Large intestine (tissue), 3 donors: ENCODE measurements around the gene TMEM247. TPM values are rescaled to one million over a fixed set of nuclear protein-coding genes. Genes with fewer than 3 reads are reported as not detected.

Source experiments
- DNase-seq, 2 donors: peaks; one replicate each; pipeline versions ENCODE4 v3.0.0 to v3.0.0-alpha.2; 2013
- H3K27ac ChIP-seq: one replicate; pipeline ENCODE4 v1.5.1; 2013; ENCODE audit warnings: low read length
- H3K27me3 ChIP-seq: 2 replicates; pipeline ENCODE4 v1.6.1; 2013; ENCODE audit warnings: low read length; ENCODE audit not compliant: control insufficient read depth, insufficient read depth
- H3K36me3 ChIP-seq: 2 replicates; pipeline ENCODE4 v1.6.1; 2013; ENCODE audit warnings: low read length; ENCODE audit not compliant: control insufficient read depth, insufficient read depth
- H3K4me1 ChIP-seq: one replicate; pipeline ENCODE4 v1.6.1; 2013; ENCODE audit warnings: low read length; ENCODE audit not compliant: control insufficient read depth, insufficient read depth
- H3K4me3 ChIP-seq: one replicate; pipeline ENCODE4 v1.5.1; 2013; ENCODE audit warnings: low read length
- H3K9me3 ChIP-seq: one replicate; pipeline ENCODE4 v1.6.1; 2013; ENCODE audit warnings: mild to moderate bottlenecking, low read depth, low read length, moderate library complexity; ENCODE audit not compliant: control insufficient read depth
- WGBS: methylation state at CpG from one replicate; pipeline ENCODE4 v1.1.5; 2013; ENCODE audit warnings: low lambda C conversion rate; ENCODE audit not compliant: insufficient coverage; 5-methylcytosine and 5-hydroxymethylcytosine counted together
- polyA plus RNA-seq: library from polyadenylated mRNA; unstranded; fragments of 120-200 nt; gene quantifications from one replicate; pipeline ENCODE4 v1.2.1, GENCODE V29; 2013

TMEM247 gene
- polyA plus RNA-seq, 1 donor, result not detected

DNA sequence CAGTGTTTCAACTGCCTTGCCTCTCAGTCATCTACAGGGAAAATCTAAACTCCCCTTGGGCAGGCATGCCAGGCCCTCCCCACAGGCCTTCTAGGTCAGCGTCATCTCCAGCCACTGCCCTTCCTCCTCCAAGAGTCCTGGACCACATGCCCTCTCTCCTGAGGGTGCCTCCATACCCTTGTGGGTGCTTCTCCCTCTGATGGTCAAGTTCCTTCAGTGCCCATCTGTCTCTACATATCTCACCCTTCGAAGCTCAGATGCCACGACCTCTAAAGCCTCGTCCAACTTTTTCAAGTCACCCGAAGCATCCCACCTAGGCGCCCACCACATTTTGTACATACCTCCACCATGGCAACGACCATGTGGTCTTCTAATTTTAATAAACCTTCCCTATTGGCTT is 22.6 kb upstream of the TMEM247 start:
- no peak overlapping the region for H3K4me3 ChIP-seq
- no peak for DNase-seq
- peaks cover 7% of the 10 kb centered on the region for H3K4me1 ChIP-seq
- H3K36me3 ChIP-seq, result no peaks in the 10 kb centered on the region
- WGBS, result no CpG with 5 or more reads among the region's 7 CpGs
- H3K9me3 ChIP-seq, result no peaks in the 10 kb centered on the region
- no peak overlapping the region for H3K27ac ChIP-seq
- H3K27me3 ChIP-seq, result no peaks in the 10 kb centered on the region

DNA sequence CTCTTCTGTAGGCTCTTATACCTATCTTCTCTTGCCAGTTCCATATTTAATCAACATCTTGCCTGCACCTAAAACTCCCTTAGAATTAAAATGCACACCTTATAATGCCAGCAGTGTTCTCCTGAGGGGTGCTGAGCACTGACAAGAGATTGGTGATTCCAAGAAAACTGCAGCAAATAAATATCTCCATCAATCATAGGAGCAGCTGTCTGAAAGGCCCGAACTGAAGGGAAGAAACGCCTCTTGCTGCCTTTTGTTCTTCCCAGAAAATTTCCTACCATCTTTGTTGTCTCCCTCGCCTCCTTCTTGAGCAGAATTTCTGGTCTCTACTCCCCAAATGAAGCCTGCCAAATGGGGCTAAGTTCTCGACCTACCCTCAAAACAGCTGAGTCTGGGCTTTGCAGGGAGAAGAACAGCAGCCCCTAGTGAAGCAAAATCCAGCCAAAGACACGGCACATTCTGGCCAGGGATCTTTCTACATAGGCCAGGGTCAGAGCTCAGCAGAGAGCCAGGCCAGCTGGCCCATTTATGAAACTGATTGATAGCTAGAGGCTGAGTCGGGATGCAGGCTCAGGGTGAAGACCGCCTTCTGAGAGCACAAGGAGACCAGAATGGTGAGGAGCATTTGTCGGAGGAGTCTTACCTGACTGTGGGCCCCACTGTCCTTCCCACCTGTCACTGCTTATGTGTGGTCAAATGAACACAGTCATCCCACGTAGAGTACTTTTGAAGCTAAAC is 20.4 kb upstream of the TMEM247 start:
- WGBS, result no CpG with 5 or more reads among the region's 9 CpGs
- Histone ChIP-seq H3K27ac (no peak overlapping the region), H3K36me3 (no peaks in the 10 kb centered on the region), H3K27me3 (no peaks in the 10 kb centered on the region), H3K9me3 (no peaks in the 10 kb centered on the region), H3K4me3 (no peak overlapping the region), H3K4me1 (peaks cover 7% of the 10 kb centered on the region)
- no peak for DNase-seq

DNA sequence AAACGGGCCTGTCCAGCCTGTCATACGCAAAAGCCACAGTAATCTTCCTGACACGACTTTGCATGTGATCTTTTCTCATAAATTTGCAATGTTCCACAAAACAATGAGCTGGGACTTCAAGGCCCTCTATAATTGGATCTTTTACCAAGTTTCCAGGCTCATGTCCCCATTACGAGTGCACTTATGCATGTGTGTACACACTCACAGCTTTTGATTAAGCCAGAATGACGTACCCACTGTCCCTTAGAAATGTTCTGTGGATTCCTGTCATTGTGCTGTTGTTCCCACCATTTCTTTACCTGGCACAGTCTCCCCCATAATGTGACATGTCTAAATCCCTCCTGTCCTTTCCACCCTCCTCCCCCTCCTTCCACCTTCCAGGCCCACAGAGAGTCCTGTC is 19.7 kb upstream of the TMEM247 start:
- Histone ChIP-seq H3K27me3 (no peaks in the 10 kb centered on the region), H3K4me3 (no peak overlapping the region), H3K36me3 (no peaks in the 10 kb centered on the region), H3K27ac (no peak overlapping the region), H3K9me3 (no peaks in the 10 kb centered on the region), H3K4me1 (peaks cover 7% of the 10 kb centered on the region)
- WGBS, result 73% methylated on average over 3 of the region's 5 CpGs
- no peak for DNase-seq

DNA sequence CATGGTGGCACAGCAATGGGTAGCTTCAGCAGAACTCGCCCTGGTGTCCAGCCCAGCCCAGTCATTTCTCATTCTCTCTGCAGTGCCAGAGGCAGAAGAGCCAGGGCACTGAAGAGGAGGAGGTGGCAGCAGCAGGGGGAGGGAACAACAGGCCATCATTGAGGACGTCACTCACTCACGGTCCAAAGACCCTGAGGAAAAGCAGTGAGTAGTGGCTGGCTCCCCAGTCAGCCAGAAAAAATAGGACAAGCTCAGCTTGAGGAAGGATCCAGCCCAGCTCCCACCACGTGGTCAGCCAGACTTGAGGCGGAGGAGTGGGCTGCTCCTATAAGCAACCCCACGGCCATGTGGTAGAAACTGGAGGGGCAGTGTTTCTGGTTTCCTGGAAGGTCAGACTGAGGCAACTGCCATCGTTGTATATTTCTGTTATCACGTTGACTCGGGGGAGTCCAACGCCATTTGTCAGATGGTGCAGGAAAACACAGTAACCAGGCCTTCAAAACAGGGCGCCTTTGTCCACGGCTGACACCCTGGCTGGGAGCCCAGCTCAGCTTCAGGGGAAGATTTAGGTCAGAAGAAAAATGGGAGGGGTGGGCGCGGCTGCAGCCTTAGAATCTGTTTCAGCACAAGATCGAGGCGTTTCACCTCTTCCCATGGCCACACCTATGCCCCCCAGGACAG is 19.0 kb upstream of the TMEM247 start:
- H3K4me3 ChIP-seq, result no peak overlapping the region
- no peaks in the 10 kb centered on the region for H3K36me3 ChIP-seq
- no peak overlapping the region for H3K27ac ChIP-seq
- WGBS, result no CpG with 5 or more reads among the region's 16 CpGs
- peaks cover 7% of the 10 kb centered on the region for H3K4me1 ChIP-seq
- no peaks in the 10 kb centered on the region for H3K9me3 ChIP-seq
- DNase-seq, result peak; percentile 29 to 44
- no peaks in the 10 kb centered on the region for H3K27me3 ChIP-seq

DNA sequence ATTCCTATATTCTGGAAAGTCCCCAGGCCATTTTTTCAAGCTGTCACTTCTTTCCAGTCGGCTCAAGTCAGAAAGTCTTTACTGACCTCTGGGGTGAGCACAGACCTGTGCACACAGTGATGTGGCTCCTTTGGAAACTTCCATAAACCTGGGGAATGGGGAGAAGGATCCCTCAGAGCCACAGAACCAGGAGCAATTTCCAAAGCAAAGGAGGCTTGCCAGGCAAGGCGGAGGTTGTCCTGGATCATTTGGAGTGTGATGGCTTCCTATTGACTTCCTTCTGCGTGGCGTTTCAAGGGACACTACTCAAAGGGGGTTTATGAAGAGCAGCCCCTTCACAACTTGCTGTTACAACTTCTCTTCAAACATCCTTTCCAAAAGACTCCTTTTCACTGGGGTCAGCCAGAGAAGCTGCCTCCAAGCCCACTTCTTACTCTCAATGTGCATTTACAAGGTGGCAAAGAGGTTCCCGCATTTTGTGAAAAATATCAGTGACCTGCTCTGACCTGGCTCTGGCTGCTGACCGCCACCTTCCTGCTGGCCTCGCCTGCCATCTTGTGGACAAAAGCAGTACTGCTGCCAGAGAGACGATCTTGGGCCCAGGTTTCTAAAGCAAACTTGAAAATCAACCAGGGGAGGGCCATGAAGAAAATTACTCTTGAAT is 18.2 kb upstream of the TMEM247 start:
- Histone ChIP-seq H3K4me1 (peaks cover 7% of the 10 kb centered on the region), H3K4me3 (no peak overlapping the region), H3K27ac (no peak overlapping the region), H3K27me3 (no peaks in the 10 kb centered on the region), H3K36me3 (no peaks in the 10 kb centered on the region), H3K9me3 (no peaks in the 10 kb centered on the region)
- DNase-seq, result peak; percentile 47 to 48
- WGBS, result no CpG with 5 or more reads among the region's 8 CpGs

DNA sequence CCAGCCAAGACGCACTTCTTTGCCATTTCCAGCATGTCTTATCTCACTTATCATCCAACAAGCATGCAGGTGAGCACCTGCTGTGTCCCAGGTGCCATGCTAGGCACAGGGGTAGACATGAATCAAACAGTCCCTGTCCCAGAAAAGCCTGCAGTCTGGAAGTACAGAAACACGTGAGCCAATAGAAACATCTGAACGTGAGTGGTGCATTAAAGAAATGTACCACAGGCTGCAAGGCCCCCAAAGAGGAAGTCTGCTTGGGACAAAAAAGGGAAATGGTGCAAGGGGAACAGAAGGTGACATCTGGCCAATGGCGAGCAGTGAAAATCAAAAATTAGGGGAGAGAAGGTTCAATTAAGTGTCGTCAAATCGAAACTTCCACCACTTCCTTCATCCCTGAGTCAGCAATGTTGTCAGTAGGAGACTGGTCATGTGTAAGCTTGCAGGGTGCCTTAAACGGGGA is 17.6 kb upstream of the TMEM247 start:
- H3K36me3 ChIP-seq, result no peaks in the 10 kb centered on the region
- 10% methylated on average over 2 of the region's 7 CpGs for WGBS
- DNase-seq, result no peak
- no peaks in the 10 kb centered on the region for H3K9me3 ChIP-seq
- no peaks in the 10 kb centered on the region for H3K27me3 ChIP-seq
- H3K4me3 ChIP-seq, result no peak overlapping the region
- H3K27ac ChIP-seq, result no peak overlapping the region
- peaks cover 7% of the 10 kb centered on the region for H3K4me1 ChIP-seq

DNA sequence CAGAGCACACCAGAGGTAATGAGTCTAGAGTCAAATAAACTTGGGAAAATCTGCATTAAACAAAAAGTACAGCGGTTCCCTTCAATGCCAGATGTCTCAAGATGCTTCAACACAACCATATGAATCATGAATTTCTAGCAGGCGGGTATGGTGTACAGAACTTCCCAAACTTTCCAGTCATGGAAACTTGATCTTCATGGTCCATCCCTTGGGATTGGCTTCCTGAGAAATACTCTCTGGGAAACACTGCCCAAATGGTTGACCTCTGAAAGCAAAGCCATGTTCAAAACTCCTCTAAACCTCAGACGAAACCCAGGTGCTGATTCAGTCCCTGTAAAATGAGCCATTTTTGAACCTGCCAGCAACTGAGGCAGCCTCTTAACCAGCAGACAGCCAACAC is 16.4 kb upstream of the TMEM247 start:
- H3K27ac ChIP-seq, result no peak overlapping the region
- WGBS, result 100% methylated on average over 1 of the region's 3 CpGs
- H3K36me3 ChIP-seq, result no peaks in the 10 kb centered on the region
- DNase-seq, result no peak
- peaks cover 7% of the 10 kb centered on the region for H3K4me1 ChIP-seq
- H3K4me3 ChIP-seq, result no peak overlapping the region
- H3K27me3 ChIP-seq, result no peaks in the 10 kb centered on the region
- H3K9me3 ChIP-seq, result no peaks in the 10 kb centered on the region

DNA sequence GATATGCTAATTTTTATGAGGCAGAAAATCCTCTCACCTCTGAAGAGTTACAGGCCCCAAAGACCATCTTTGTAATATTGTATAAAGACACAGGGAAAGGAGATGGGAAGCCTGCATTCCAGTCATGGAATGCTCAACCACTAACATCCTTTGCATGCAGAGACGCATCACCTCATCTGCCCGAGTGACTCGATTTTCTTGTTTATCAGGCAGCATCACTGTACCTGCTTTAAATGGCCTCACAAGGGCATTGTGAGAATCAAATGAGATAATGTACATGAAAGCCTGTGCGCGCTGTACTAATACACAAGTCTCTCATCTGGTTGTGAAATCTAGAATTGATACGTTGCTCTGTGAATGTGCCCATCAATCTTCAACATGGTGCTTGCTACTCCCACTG is 10.2 kb upstream of the TMEM247 start:
- H3K36me3 ChIP-seq, result no peaks in the 10 kb centered on the region
- H3K27me3 ChIP-seq, result peaks cover 2% of the 10 kb centered on the region
- H3K27ac ChIP-seq, result no peak overlapping the region
- DNase-seq, result no peak
- H3K4me3 ChIP-seq, result no peak overlapping the region
- no CpG with 5 or more reads among the region's 6 CpGs for WGBS
- no peaks in the 10 kb centered on the region for H3K9me3 ChIP-seq
- no peaks in the 10 kb centered on the region for H3K4me1 ChIP-seq

DNA sequence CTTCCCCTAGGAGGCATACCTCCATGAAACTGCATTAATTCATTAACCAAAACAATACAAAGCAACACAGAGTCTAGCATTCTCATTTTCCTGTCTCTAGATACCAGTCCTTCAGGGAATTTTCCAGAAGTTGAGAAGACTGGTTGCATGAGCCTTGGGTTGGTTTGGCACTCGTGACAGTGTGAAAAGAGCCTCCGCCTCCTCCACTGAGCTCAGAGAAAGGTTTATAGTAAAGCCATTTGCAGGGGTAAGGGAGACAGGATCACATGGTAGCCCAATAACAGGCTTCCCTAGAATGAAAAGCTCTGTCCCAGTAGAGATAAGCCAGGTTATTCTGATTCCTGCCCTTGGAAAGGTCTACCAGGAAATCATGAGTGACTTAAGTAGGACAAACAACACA is 9.7 kb upstream of the TMEM247 start:
- WGBS, result no CpG with 5 or more reads among the region's 2 CpGs
- Histone ChIP-seq H3K27ac (no peak overlapping the region), H3K4me3 (no peak overlapping the region)

DNA sequence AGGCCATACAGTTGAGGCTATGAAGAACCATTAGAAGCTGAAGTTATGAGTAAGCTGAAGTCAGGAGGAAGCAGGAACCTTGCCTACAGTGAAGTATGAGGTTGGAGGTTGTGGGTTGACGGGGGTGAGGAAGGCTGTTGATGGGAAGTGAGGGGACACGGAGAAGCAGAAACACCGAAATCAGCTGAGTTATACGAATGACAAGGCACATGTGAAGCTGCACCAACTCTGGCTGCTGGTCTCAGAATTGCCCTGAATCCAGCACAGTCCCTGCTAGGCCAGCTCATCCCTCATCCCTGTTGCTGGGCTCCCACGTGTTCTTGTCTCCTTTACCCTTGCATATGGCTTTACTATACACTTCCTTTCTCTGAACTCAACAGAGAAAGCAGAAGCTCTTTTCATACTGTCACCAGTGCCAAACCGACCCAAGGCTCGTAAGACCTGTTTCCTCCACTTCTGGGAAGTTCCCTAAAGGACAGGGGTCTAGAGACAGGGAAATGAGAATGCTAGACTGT is 9.2 kb upstream of the TMEM247 start:
- H3K27ac ChIP-seq, result no peak overlapping the region
- no peaks in the 10 kb centered on the region for H3K9me3 ChIP-seq
- WGBS, result 100% methylated on average over 1 of the region's 7 CpGs
- DNase-seq, result no peak
- no peaks in the 10 kb centered on the region for H3K4me1 ChIP-seq
- H3K27me3 ChIP-seq, result peaks cover 2% of the 10 kb centered on the region
- no peaks in the 10 kb centered on the region for H3K36me3 ChIP-seq
- H3K4me3 ChIP-seq, result no peak overlapping the region

More for the DNA sequence above, 9.7 kb upstream of the TMEM247 start:
- peaks cover 2% of the 10 kb centered on the region for H3K27me3 ChIP-seq
- no peaks in the 10 kb centered on the region for H3K36me3 ChIP-seq
- H3K4me1 ChIP-seq, result no peaks in the 10 kb centered on the region
- DNase-seq, result no peak
- H3K9me3 ChIP-seq, result no peaks in the 10 kb centered on the region
